Thoracic aorta (tissue), 2 donors: Measurements from ENCODE around the gene PGA5. TPM values are rescaled to one million over a fixed set of nuclear protein-coding genes. Genes with fewer than 3 reads are reported as not detected.
A peak's percentile ranks its signal among the peaks of the same experiment; 100 is the strongest.

Experiments used
- ATAC-seq: fragments of 150-250 bp; one replicate; pipeline ENCODE4 v1.8.0; 2017; ENCODE audit warnings: low read depth; ENCODE audit not compliant: insufficient number of reproducible peaks, low FRiP score
- DNase-seq: peaks from one replicate; pipeline ENCODE4 v3.0.0-alpha.2; 2020; ENCODE audit warnings: low spot score
- H3K27ac ChIP-seq, 2 donors: fragments of 200-600 bp; sonication (generic); 1 replicate in 1 of 2; 2 replicates in 1 of 2; pipeline ENCODE4 v1.5.1; 2016; ENCODE audit warnings: mild to moderate bottlenecking in 2 of 2, moderate library complexity in 2 of 2
- H3K27me3 ChIP-seq: fragments of 200-600 bp; sonication (generic); replicated peaks from 2 replicates; pipeline ENCODE4 v1.6.0; 2016; ENCODE audit warnings: mild to moderate bottlenecking; ENCODE audit not compliant: insufficient read depth
- H3K36me3 ChIP-seq: fragments of 200-600 bp; sonication (generic); one replicate; pipeline ENCODE4 v1.5.1; 2016
- H3K4me1 ChIP-seq, 2 donors: fragments of 200-600 bp; sonication (generic); 1 replicate in 1 of 2; 2 replicates in 1 of 2; pipeline versions ENCODE4 v1.5.1 to v1.6.0; 2016; ENCODE audit warnings: low read depth in 2 of 2, mild to moderate bottlenecking in 1 of 2; ENCODE audit not compliant: control insufficient read depth in 1 of 2
- H3K4me3 ChIP-seq: fragments of 200-600 bp; sonication (generic); 2 replicates; pipeline ENCODE4 v1.5.1; 2016; ENCODE audit warnings: mild to moderate bottlenecking
- H3K9me3 ChIP-seq: fragments of 200-600 bp; sonication (generic); 2 replicates; pipeline ENCODE4 v1.5.1; 2016
- CTCF ChIP-seq: fragments of 200-600 bp; sonication (generic); IDR thresholded peaks from one replicate; pipeline ENCODE4 v1.5.1; 2019; ENCODE audit warnings: antibody characterized with exemption
- total RNA-seq, 2 donors: library from RNA; depleted of rRNA; stranded (reverse); fragments of >200 nt; gene quantifications; one replicate each; pipeline versions ENCODE4 v1.1.0 to v1.2.3, GENCODE V29; 2016

PGA5 gene
- total RNA-seq, 2 donors from 2014 or later, result not detected

- no peak for TF ChIP-seq CTCF
- Histone ChIP-seq H3K27me3 (no peaks in the 10 kb centered on the region), H3K9me3 (no peaks in the 10 kb centered on the region), H3K4me1 (no peaks in the 10 kb centered on the region), H3K36me3 (no peaks in the 10 kb centered on the region), H3K4me3 (no peak overlapping the region), H3K27ac (no peak overlapping the region)
- ATAC-seq, result no peak
- DNase-seq, result no peak
Observed at GRCh38 chr11:61287338-61287977, 46.5 kb downstream of the PGA5 start.

- Histone ChIP-seq H3K4me3 (no peak overlapping the region), H3K36me3 (no peaks in the 10 kb centered on the region), H3K27me3 (no peaks in the 10 kb centered on the region), H3K9me3 (no peaks in the 10 kb centered on the region), H3K27ac (no peak overlapping the region), H3K4me1 (peaks cover 21 to 26% of the 10 kb centered on the region in 2 donors)
- TF ChIP-seq CTCF, result no peak
- DNase-seq, result no peak
- no peak for ATAC-seq
Observed at GRCh38 chr11:61290905-61291690, 50.1 kb downstream of the PGA5 start.

DNA sequence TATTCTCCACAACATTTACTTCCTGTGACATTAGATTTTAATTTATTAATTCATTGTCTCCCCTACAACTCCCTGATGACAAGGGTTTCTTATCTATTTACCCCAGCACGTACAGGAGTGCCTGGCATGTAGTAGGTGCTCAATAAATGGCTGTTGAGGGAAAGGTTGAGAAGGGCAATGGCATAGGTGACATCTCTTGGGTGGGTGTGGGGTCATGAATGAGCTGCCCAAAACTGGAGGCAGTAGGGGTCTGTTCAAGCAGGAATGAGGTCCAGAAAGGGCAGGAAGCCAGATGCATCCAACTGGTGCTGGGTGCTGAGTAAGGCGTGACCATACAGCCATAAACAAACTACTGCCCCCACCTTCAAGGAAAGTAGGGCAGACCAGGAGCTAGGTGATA is 51.4 kb downstream of the PGA5 start:
- Histone ChIP-seq H3K27ac (no peak overlapping the region), H3K4me3 (no peak overlapping the region)
- no peak for TF ChIP-seq CTCF

GRCh38 chr11:61293867-61294716 is 53.1 kb downstream of the PGA5 start:
- DNase-seq (peak; percentile 23), ATAC-seq (no peak)
- Histone ChIP-seq H3K4me1 (peaks cover 31 to 47% of the 10 kb centered on the region in 2 donors), H3K4me3 (peak overlapping the region; percentile 82), H3K27me3 (no peaks in the 10 kb centered on the region), H3K27ac (no peak overlapping the region), H3K36me3 (peaks cover 3% of the 10 kb centered on the region), H3K9me3 (no peaks in the 10 kb centered on the region)
- no peak for TF ChIP-seq CTCF

More for the DNA sequence above, 51.4 kb downstream of the PGA5 start:
- H3K36me3 ChIP-seq, result no peaks in the 10 kb centered on the region
- H3K9me3 ChIP-seq, result no peaks in the 10 kb centered on the region
- no peak for ATAC-seq
- H3K27me3 ChIP-seq, result no peaks in the 10 kb centered on the region
- no peak for DNase-seq
- peaks cover 21 to 32% of the 10 kb centered on the region in 2 donors for H3K4me1 ChIP-seq
